Retina (tissue), 1 donor: Measurements from ENCODE around the gene DHRS9.
"Not testable (repeated sequence)": the region's sequence is repeated elsewhere in the genome, so short reads cannot be mapped to it uniquely, and the experiment has no call there.

ENCODE experiments used
- DNase-seq: peaks from one replicate; pipeline ENCODE4 v3.0.0-alpha.2; 2016

DHRS9 gene

DNA sequence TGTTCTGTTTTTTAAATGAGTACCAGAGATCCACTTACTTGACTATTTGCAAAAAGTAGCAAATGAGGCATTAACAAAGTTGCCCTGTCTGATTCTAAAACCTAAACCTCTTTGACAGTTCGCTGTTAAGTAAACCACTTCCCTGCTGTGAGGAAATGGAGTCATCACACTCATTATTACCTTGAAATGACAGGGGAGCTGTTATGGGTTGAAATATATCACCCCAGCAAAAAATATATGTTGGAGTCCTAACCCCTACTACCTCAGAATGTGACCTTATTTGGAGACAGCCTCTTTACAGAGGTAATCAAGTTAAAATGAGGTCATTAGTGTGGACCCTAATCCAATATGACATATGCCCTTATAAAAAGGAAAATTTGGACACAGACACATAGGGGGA is 36.1 kb downstream of the DHRS9 start:
- peak; percentile 69 for DNase-seq

DNA sequence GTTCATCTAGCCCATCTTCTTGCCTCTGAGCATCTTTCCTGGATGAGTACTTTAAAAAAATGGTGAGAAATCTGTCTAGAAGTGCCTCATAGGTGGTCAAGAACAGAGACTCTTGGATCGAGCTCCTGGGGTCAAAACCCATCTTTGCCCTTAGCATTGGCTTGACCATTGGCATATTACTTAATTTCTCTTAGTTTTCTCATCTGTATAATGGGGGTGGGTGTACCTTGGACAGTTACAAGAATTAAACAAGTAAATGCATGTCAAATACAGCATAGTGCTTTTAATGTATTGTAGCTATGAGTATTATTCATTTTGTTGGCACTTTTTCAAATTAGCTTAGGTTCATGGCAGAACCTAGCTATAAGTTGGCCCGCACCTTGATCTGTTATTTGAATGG is 36.8 kb downstream of the DHRS9 start:
- DNase-seq, result no peak

DNA sequence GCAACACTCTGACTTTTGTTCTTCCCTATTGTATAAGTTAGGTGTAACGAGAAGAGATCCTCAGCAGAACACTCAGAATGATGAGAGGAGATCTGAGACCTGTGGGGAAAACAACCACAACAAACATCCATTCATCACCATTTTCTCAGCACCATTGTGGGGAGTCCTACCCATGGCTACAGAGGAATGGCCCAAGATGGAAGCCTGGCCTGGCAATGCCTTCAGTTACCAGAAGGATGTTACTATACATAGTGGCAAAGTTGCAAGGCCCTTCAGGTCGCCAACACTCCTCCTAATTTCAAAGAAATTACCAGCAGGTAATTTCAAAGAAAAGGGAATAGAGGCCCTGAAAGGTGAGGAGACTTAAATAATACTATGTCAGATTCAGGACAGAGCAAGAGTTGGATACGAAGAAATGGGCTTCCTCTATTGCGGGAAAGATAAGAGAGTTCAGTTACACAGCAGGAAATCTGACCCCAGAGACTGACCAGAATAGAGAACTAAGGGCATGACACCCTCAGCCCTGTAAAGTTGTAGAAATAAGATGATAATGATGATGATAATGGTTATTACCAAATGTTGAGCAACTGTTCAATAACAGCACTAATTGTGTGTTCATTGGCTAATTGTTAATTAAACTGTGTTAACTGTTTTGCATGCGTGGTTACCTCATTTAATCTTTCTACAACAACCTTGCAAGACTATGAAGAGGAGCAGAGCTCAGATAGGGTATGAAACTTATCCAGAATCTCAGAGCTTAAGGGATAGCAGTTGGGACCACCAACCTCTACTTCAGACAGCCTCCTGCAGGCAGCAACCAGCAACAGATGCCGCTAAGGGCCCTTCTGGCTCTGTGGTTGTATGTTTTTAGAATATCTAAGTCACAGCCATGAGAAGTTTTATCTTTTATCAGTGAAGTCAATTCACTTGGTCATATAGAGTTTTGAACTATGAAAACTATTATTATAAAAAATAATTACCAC is 37.5 kb downstream of the DHRS9 start:
- DNase-seq, result no peak

DNA sequence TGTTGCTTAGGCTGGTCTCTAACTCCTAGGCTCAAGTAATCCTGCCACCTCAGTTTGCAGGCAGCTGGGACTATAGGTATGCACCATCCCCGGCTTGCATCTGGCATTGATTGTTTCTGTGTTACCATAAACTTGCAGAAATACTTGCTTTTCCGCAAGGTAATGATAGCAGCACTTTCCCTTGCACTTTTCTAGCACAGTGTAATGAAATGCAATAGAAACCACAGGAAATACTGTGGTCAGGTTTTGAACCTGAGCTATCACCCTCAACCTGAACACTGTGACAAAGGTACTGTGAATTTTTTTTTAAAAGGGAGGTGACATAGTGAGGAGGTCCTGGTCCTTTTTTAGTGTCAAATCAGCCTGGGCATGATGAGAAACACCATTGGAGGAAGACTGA is 38.3 kb downstream of the DHRS9 start:
- DNase-seq, result no peak

DNA sequence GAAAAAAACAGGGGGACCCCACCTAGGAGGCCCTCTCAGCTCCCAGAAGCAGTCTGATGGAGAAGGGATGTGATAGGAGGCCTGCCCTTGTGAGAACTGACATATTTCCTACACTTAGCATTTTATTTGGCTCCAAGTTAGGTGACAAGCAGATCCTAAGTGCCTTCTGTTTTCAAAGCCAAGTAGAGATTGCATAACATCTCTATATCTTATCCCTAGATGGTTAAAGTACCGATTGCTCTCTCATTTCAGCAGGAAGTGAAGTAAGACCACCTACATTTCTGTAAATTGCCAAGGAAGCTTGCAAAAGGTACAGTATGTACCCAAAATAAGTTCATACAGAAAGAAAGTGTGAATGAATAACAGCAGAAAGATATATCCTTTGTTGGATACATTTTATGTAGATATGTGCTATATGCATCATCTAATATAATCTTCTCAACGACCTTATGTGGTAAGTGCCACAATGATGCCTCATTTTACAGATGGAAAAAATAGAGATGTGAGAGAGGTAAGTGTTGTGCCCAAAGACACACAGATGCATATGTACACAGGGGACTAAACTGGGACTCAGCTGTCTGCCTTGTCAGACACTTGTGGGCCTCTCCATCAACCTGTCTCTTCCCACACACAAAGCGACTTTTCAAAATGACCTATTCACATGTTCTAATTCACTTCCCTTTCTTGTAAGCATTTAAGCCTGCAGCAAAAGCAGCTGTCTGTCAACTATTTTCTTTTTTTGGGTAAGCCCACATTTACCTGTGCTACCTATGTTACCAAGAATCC is 38.9 kb downstream of the DHRS9 start:
- DNase-seq, result no peak

DNA sequence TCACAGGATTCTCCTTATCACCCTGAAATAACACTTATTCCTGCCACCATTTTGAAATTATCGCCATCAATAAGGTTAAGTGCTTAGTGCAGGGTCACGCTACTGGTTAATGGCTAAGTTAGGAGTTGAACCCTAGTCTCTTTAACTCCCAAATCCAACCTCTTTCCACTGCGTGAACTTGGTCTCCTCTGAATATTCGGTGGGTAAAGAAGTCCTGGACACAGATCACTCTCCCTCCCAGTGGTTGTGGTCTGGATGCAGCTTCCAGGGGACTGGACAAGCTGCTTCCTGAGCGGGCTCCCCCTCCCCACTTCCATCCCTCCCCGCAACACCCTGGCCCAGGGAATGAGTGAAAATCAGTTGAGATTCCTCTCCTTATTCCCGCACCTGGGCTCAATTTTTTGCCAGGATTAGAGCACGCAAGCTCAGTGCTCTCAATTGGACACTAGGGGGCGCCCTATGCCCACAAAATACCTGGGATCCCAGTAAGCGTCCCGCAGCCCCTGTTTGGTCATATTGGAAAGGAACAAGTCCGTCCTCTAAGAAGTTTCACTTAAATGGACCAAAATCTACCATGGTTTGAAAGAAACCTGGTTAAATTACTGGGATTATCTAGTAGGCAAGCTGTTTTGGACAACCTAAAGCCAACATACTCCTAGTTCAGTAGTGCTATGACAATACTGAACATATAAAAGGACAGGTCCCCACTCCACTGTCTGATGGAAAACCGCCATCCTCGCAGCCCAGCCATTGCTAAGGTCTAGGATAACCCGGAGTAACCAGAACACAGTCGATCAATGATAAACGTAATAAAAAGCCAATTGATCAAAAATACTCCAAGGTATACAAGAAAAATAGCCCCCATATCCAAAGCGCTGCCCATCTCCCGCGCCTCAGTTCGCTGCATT is 40.4 kb downstream of the DHRS9 start:
- DNase-seq, result peak; percentile 83

DNA sequence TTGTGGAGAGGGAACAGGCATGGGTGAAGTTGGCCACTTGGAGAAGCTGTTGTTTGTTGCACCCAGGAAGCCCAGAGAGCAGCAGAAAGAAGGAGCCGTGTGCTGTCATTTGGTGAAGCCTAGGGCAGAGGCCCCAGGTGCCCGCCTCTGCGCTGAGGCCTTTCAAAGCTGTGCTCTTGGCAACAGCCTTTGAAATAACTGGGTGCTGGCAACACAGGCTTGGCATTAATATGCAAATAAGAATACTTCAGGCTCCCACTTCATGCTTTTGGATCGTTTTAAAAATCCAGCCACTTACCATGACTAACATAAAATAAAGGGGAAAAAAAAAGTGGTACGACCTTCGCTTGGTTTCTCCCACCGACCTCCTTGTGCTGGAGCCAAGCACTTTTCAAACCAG is 41.1 kb downstream of the DHRS9 start:
- DNase-seq, result peak; percentile 44

DNA sequence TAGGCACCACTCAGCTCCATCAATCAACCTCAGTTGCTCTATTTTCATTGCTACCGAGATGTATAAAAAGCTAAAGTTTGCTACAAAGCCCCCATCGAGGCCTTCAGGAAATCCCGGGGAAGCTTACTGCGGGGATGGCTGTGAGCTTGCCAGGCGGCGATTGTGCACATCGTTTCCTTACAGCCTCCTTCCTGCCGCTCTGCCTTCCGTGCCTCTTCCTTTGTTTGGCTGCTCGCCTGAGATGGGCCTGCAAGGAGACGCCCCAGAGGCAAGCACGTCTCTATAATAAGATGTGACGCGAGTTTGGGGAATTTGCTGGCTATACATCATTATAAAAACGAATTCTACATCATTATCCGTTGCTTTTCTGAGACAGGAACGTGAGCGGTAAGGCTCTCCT is 41.6 kb downstream of the DHRS9 start:
- DNase-seq, result peak; percentile 79

DNA sequence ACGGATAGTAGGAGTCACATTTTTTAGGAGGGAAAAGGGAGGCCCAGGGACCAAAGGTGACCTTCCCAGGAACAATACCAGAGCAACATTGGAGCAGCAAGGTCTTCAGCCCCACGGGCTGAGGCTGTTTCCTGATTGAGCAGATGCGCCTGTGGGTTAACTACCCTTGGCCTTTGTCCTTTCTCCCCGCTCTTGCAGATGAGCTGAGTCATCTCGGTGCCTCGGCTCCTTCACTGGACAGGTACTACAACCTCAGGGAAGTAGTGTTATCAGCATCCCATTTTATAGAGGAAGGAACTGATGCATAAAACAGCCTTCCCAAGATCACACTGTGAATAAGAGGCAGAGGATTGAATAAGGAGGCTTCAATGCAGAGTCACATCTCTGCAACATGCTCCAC is 43.5 kb downstream of the DHRS9 start:
- no peak for DNase-seq

DNA sequence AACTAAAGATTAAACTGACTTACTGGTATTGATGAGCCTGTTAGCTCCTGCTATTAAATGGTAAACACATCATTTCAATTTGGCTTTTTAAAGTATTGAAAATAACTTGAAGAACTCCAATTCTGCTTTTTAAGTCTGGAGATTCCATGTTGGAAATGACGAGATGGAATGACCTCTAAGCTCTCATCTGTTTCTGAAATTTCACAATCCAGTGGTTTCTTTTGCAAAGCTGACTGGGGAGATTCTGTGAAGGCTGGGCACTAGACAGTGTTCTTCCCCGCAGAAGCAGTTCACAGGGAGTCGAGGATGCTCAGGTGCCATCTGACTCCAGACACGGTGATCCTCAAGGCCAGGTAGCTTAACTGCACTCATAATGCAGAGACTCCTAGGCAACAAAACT is 44.7 kb downstream of the DHRS9 start:
- DNase-seq, result no peak

DNA sequence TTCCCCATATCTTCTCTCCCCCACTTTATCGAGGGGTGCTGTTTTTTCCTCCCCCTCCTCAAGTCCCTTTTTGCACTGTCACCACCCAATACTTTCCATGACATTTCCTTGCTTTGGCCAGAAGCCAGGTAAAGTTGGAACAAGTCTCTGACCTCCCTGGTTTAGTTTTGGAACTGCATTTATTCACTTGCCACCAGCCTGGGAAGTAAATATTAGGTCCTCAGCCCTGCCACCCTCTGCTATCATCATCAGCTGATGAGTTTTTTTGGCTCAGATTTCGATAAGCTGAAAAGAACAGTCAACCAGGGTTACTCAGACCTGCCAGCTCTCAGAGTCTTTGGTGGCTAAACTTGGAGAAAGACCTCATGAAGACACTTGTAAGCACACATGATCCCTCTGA is 47.0 kb downstream of the DHRS9 start:
- DNase-seq, result no peak

DNA sequence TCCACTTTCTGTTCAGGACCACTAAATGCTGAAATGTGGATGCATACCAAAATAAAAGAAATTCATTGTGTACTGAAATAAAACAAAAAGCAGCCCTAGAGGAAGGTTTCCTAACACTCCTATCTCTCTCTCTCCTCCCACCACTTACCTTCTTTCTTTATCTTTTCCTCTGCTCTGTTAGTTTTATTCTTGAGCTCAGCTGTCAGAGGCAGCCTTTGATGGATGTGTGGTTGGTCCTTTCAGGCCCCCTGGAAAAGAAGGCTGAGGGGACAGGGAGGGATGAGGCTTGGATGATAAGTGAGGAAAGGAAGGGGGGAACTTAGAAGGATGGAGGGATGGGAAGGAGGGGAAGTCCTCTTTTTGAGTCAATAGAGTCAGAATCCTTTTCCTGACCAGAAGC is 47.6 kb downstream of the DHRS9 start:
- DNase-seq, result no peak

DNA sequence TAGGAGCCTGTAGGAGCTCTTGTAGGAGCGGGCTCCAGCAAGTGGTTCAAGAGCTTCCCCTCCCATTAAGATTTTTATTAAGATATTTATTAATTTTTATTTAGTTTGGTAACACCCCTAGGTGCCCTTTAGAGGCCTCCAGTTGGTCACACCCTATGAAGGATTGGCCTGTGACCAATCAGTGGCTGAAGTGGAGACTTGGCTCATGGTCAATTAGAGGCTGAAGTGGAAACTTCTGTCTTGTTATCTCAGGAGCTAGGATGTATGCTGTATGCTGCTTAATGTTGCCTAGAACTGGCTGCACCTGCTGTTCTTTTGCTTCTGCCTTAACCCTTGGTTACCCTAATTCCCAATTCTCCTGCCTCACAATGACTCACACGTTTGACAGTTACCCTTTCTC is 48.7 kb downstream of the DHRS9 start:
- no peak for DNase-seq

DNA sequence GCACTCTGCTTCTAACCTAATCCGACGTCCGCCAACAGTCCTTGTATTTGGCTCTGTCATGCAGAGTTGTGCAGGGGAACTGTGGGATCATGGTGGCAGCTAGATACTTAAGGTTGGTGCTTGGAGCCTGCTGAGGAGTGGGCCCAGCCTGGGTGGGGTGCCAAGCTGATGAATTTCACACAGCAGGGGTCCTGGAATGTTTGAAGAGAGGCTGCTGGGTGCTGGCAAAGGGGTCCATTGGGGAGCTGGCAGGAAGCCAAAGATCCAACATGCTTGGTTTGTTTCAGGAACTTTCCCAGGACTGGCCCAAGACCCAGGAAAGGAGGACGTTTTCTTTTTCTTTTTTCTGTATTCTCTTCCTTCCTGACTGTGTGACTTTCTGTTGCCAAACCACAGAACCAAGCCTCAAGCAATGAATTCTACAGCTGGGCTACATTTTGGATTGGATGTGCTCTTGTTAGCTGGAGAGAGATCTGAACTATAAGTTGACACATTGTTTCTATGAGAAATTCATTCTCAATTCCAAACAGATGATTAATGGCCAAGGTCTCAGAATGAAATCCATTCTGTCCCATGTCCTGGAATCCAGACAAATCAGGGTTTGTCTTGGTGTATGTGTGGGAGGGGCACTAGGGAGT is 49.9 kb downstream of the DHRS9 start:
- DNase-seq, result no peak

DNA sequence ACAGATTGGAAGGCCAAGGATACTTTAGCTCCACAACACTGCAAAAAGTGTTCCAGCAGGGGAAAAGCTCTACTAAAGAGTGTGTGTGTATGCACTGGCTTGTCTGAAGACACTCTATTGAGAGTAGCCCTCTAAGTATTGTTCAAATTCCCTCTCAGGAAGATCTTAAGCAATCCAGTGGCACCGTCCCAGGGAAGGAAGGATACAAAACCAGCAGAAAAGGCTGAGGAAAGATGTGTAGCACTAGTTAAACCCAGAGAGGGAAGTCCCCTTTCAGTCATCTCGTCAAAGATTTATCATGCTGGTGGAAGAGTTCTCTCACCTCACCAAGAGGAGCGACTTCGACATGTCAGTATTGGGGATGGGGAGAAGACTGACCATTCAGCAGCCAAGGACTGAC is 50.5 kb downstream of the DHRS9 start:
- no peak for DNase-seq

DNA sequence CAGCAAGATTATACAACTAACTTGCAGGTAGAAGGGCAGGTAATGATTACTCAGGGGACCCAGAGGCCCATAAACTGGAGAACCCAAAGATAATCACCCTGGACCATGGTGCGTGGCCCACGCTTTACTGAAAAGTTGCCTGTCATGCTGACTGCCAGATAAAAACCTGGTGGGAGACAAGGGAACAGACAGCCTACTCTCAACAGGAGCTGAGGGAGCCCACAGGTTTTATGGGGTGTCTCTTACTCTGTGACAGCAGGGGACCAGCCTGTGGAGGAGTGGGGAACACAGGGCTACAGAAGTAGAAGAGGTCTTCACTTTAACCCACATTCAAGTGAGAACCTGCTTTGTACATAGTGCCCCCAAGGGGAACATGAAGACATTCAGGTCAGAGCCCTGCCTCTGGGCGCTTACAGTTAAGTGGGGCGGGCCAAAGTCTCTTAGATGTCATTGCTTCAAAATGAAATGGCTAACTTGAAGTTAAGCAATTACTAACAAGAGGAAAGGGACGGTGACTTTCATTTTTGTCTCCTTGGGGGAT is 60.4 kb downstream of the DHRS9 start:
- no peak for DNase-seq

DNA sequence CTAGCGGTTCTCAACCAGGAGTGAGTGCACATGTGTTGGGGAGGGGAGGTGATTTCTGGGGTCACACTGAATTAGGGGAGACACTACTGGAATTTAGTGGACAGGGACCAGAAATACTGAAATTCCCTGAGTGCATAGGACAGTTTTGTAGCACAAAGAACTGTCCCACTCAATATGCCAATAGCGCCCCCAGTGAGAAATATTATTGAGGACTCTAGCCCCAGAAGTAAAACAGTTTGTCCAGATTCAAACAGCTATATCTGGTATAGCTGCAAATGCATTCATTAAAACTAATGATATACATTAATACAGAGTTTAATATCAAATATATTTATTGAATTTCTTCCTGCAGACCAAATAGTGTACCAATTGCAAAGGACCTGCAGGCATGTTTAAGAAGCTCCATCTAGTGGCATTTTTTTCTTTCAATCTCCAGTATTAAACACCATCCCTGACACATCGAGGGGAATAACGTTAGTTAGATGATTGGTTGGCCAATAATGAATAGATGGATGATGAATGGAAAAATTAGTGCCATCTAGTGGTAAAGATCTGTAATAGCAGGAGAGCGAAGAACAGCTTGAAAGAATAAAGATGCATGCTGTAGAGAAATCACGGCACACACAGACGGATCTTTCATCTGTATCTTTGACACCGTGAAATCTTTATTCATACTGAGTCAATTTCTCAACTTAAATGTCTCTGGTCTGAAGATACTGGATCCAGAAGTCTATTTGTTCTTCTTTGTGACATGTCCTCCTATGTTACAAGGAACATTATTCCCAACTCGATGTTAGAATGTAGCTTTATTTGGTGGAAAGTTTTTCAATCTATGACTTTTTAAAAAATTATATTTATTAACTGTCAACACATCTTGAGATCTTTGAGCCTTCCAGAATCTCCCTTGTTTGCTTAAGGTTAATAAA is 62.5 kb downstream of the DHRS9 start:
- peak; percentile 56 for DNase-seq

DNA sequence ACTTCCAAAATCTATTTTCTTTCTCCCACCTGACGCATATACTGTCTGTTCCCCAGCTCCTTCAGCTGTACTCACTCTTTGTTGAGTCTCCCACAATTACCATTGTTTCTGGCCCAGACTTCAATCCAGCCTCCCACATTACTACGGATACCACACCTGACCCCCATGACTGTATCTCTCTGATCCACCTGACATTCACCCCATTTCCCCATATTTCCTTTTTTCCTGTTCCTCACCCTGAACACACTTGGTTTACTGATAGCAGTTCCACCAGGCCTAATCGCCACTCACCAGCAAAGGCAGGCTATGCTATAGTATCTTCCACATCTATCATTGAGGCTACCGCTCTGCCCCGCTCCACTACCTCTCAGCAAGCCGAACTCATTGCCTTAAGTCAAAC is 64.9 kb downstream of the DHRS9 start:
- DNase-seq, result not testable (repeated sequence)

DNA sequence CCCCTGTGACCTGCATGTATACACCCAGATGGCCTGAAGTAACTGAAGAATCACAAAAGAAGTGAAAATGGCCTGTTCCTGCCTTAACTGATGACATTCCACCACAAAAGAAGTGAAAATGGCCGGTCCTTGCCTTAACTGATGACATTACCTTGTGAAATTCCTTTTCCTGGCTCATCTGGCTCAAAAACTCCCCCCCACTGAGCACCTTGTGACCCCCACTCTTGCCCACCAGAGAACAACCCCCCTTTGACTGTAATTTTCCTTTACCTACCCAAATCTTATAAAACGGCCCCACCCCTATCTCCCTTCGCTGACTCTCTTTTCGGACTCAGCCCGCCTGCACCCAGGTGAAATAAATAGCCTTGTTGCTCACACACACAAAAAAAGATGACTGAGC is 67.1 kb downstream of the DHRS9 start:
- not testable (repeated sequence) for DNase-seq

DNA sequence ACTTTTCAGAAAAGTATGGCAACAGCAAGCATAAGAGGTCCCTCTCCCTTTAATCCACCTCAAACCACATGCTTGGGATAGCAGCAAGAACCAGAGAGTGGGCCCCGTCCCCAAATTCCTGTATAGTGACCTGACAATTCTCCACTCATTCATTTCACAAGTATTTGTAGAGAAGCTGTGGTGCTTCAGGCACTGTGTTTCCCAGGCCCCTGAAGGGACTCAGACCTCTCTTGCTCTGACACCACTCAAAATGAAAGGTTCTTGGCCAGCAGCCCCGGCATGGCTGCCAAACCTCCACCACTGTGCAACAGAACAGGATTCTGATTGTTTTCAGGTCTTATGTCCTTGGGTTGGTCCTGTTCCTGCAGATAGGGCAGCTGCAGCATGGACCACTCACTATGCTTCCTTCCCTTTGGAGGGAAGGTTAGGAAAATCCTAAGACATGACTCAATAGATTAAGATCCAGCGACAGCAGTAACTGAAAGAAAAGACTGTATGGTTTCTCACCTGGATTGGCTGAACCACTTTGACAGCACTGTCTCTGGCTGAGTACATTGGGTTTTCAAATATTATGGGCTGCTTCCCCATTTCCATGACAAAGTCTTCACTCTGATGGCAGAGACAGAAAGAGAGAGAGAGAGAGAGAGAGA is 67.6 kb downstream of the DHRS9 start:
- DNase-seq, result no peak
